ENCODE data around the gene HOXB2. TPM values are rescaled to one million over a fixed set of nuclear protein-coding genes. Genes with fewer than 3 reads are reported as not detected.

Gene HOXB2
- total RNA-seq, 3 donors from 2014 or later (not counting 1 experiment from before 2014, with no cell fraction given), result 21.6 to 30.5 (median 24.7) TPM

GRCh38 chr17:48532261-48532660 lies 12.6 kb downstream of the HOXB2 start:
- Histone ChIP-seq H3K27ac (ENCODE audit: low read length) (no peak overlapping the region), H3K4me3 (ENCODE audit: low read length) (no peak overlapping the region), H3K4me1 (ENCODE audit: control insufficient read depth, insufficient read depth, low read length) (no peaks in the 10 kb centered on the region), H3K36me3 (ENCODE audit: control insufficient read depth, insufficient read depth, low read length) (no peaks in the 10 kb centered on the region), H3K9me3 (ENCODE audit: control insufficient read depth, insufficient read depth, low read length) (no peaks in the 10 kb centered on the region), H3K27me3 (ENCODE audit: control insufficient read depth, insufficient read depth, low read length) (no peaks in the 10 kb centered on the region)
- intact Hi-C loops (cut with micrococcal nuclease), result no loop called here
- no peak overlapping the region for H3K4me3 Mint-ChIP-seq
- DNase-seq, result no peak
- H3K27me3 Mint-ChIP-seq (ENCODE audit: low read depth in 2 of 2), result peaks cover 0 to 12% of the 10 kb centered on the region in 2 donors
- H3K4me1 Mint-ChIP-seq, result no peaks in the 10 kb centered on the region
- no peak overlapping the region for H3K27ac Mint-ChIP-seq
- TF ChIP-seq CTCF (IDR thresholded peaks at IDR 0.05), result no peak
- 94% methylated on average over 8 of the region's 8 CpGs for WGBS (ENCODE audit: insufficient coverage)
- no peaks in the 10 kb centered on the region for H3K9me3 Mint-ChIP-seq
- H3K36me3 Mint-ChIP-seq, result no peaks in the 10 kb centered on the region
- ATAC-seq, result no peak

GRCh38 chr17:48530887-48531272 lies 14.0 kb downstream of the HOXB2 start, which contains the start of gene HOXB1:
Gene HOXB1, minus strand, starts transcription at chr17:48531011. Its CDS starts 107 bp downstream, at chr17:48530904.
- no peak for TF ChIP-seq CTCF (IDR thresholded peaks at IDR 0.05)
- DNase-seq, result no peak
- no peak within 1 kb of the TSS for H3K27ac Mint-ChIP-seq
- H3K27ac ChIP-seq (ENCODE audit: low read length), result no peak within 1 kb of the TSS
- H3K4me3 Mint-ChIP-seq, result no peak within 1 kb of the TSS
- peaks cover 10 to 18% of the 10 kb centered on the region in 2 donors for H3K27me3 Mint-ChIP-seq (ENCODE audit: low read depth in 2 of 2)
- intact Hi-C loops (cut with micrococcal nuclease), result no loop called here
- 90% methylated on average over 12 of the region's 15 CpGs for WGBS (ENCODE audit: insufficient coverage)
- peaks cover 7% of the 10 kb centered on the region for H3K4me1 ChIP-seq (ENCODE audit: control insufficient read depth, insufficient read depth, low read length)
- no peaks in the 10 kb centered on the region for H3K9me3 ChIP-seq (ENCODE audit: control insufficient read depth, insufficient read depth, low read length)
- peaks cover 6 to 10% of the 10 kb centered on the region in 2 donors for H3K4me1 Mint-ChIP-seq
- H3K36me3 ChIP-seq (ENCODE audit: control insufficient read depth, insufficient read depth, low read length), result no peaks in the 10 kb centered on the region
- ATAC-seq, result no peak
- H3K4me3 ChIP-seq (ENCODE audit: low read length), result no peak within 1 kb of the TSS
- H3K27me3 ChIP-seq (ENCODE audit: control insufficient read depth, insufficient read depth, low read length), result peaks cover 12% of the 10 kb centered on the region
- H3K36me3 Mint-ChIP-seq, result no peaks in the 10 kb centered on the region
- H3K9me3 Mint-ChIP-seq, result no peaks in the 10 kb centered on the region

- H3K27me3 Mint-ChIP-seq (ENCODE audit: low read depth in 2 of 2), result peaks cover 15 to 24% of the 10 kb centered on the region in 2 donors
- no peaks in the 10 kb centered on the region for H3K36me3 ChIP-seq (ENCODE audit: control insufficient read depth, insufficient read depth, low read length)
- H3K27ac Mint-ChIP-seq, result no peak overlapping the region
- H3K9me3 ChIP-seq (ENCODE audit: control insufficient read depth, insufficient read depth, low read length), result no peaks in the 10 kb centered on the region
- H3K36me3 Mint-ChIP-seq, result no peaks in the 10 kb centered on the region
- no peak overlapping the region for H3K4me3 ChIP-seq (ENCODE audit: low read length)
- intact Hi-C loops (cut with micrococcal nuclease), result no loop called here
- H3K9me3 Mint-ChIP-seq, result no peaks in the 10 kb centered on the region
- H3K27me3 ChIP-seq (ENCODE audit: control insufficient read depth, insufficient read depth, low read length), result peaks cover 12% of the 10 kb centered on the region
- no peak overlapping the region for H3K4me3 Mint-ChIP-seq
- peaks cover 6 to 12% of the 10 kb centered on the region in 2 donors for H3K4me1 Mint-ChIP-seq
- peaks cover 7% of the 10 kb centered on the region for H3K4me1 ChIP-seq (ENCODE audit: control insufficient read depth, insufficient read depth, low read length)
- DNase-seq, result no peak
- 97% methylated on average over 37 of the region's 37 CpGs for WGBS (ENCODE audit: insufficient coverage)
- no peak for TF ChIP-seq CTCF (IDR thresholded peaks at IDR 0.05)
- no peak overlapping the region for H3K27ac ChIP-seq (ENCODE audit: low read length)
- no peak for ATAC-seq
Observed at GRCh38 chr17:48530208-48530886, 14.6 kb downstream of the HOXB2 start.

GRCh38 chr17:48529683-48530009 lies 15.3 kb downstream of the HOXB2 start:
- Mint-ChIP-seq H3K27ac (no peak overlapping the region), H3K4me3 (no peak overlapping the region), H3K36me3 (no peaks in the 10 kb centered on the region), H3K4me1 (peaks cover 6 to 12% of the 10 kb centered on the region in 2 donors), H3K27me3 (ENCODE audit: low read depth in 2 of 2) (peaks cover 15 to 29% of the 10 kb centered on the region in 2 donors), H3K9me3 (no peaks in the 10 kb centered on the region)
- TF ChIP-seq CTCF (IDR thresholded peaks at IDR 0.05), result no peak
- Histone ChIP-seq H3K27ac (ENCODE audit: low read length) (no peak overlapping the region), H3K36me3 (ENCODE audit: control insufficient read depth, insufficient read depth, low read length) (no peaks in the 10 kb centered on the region), H3K27me3 (ENCODE audit: control insufficient read depth, insufficient read depth, low read length) (peaks cover 12% of the 10 kb centered on the region), H3K4me1 (ENCODE audit: control insufficient read depth, insufficient read depth, low read length) (peaks cover 7% of the 10 kb centered on the region), H3K4me3 (ENCODE audit: low read length) (no peak overlapping the region), H3K9me3 (ENCODE audit: control insufficient read depth, insufficient read depth, low read length) (no peaks in the 10 kb centered on the region)
- intact Hi-C loops (cut with micrococcal nuclease), result loop anchor here (2.0 kb wide), 1 partner anchor 13 kb away; no protein-coding TSS in a partner anchor
- no peak for ATAC-seq
- DNase-seq, result no peak
- WGBS (ENCODE audit: insufficient coverage), result 97% methylated on average over 11 of the region's 11 CpGs
